ENCODE results near the gene ADARB1.
A peak's percentile ranks its signal among the peaks of the same experiment; 100 is the strongest.

ADARB1 gene

DNA sequence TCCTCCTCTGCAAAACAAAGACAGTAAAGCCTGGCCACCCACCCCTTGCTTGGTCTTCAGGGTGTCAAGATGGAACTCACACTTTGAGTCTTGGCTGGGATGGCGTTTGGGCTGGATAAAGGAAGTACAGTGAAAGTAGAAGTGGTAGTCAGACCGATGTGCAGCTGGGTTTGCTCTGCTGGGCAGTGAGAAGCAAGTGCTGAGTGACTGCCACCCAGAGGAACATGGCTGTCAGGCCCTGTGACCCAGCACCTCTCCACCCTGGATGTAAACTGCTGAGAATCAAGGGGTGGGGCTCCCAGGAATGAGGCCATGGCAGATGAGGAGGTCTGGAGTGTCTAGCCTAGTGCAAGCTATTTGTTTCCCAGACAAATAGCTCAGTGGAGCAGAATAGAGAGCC lies 162.1 kb downstream of the ADARB1 start:
- DNase-seq: no peak

DNA sequence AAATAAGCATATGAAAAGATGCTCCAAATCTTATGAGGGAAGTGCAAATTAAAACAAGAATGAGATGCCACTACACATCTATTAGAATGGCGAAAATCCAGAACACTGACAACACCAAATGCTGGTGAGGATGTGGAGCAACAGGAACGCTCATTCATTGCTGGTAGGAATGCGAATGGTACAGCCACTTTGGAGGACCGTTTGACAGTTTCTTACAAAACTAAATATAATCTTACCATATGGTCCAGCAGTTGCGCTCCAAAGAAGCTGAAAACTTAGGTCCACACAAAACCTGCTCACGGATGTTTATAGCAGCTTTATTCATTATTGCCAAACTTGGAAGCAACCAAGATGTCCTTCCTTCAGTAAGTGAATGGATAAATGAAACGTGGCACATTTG lies 163.0 kb downstream of the ADARB1 start:
- DNase-seq: no peak

DNA sequence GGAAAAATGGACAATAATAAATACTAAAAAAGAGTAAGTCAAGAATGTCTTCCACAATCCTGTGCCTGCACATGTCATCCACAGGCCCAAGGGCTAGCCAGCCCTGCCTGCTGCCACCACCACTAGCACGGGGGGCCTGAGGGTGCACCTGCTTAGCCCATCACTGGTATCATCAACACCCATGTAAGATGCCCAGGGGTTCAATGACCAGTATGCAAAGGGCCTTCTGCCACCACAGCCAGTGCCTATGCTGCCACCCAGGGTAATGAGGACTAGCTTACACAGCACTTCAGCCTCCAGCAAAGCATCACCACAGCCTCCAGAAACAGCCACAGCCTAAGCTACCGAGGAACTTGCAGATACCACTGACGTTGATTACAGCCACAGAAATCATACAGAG lies 167.0 kb downstream of the ADARB1 start:
- DNase-seq: no peak

DNA sequence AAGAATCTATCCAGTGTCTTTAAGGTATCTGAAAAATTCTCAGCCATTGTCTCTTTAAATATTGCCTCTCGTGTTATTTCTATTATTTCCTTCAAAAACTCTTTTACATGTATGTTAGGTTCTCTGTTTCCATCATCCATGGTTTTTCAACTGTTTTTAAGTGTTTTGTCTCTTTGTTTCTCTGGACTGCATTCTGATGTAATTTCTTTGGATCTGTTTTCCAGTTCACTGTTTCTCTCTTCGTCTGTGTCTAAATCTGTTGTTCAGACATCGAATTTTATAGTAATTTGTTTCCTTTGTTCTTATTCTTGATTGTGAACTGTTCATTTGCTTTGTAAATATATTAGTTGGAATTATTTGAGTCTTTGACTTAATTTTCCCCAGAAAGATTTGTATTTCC lies 169.2 kb downstream of the ADARB1 start:
- DNase-seq: no peak

DNA sequence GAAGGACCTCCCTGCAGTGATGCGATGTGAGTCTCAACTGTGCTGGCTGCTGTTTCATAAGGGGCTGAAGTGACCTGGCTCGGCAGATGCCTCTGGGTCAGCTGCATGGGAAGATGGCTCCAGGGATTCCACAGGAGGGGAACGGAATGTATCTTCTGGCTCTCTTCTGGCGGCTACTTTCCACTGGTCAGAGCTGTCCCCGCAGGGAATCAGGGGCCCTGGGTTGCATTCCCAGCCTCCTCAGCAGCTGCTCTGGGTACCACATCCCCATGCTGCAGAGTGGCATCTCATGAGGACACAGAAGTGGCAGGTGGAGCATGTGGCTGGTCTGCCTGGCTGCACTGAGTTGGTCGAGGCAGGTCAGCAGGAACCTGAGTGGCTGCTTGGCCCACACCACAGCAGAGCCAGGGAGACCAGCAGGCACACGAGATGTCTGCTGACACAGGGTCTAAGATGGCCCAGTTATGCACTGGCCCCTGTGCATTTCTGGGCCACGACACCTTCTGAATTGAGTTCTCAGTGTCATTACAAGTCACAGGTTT lies 170.5 kb downstream of the ADARB1 start:
- DNase-seq: no peak

DNA sequence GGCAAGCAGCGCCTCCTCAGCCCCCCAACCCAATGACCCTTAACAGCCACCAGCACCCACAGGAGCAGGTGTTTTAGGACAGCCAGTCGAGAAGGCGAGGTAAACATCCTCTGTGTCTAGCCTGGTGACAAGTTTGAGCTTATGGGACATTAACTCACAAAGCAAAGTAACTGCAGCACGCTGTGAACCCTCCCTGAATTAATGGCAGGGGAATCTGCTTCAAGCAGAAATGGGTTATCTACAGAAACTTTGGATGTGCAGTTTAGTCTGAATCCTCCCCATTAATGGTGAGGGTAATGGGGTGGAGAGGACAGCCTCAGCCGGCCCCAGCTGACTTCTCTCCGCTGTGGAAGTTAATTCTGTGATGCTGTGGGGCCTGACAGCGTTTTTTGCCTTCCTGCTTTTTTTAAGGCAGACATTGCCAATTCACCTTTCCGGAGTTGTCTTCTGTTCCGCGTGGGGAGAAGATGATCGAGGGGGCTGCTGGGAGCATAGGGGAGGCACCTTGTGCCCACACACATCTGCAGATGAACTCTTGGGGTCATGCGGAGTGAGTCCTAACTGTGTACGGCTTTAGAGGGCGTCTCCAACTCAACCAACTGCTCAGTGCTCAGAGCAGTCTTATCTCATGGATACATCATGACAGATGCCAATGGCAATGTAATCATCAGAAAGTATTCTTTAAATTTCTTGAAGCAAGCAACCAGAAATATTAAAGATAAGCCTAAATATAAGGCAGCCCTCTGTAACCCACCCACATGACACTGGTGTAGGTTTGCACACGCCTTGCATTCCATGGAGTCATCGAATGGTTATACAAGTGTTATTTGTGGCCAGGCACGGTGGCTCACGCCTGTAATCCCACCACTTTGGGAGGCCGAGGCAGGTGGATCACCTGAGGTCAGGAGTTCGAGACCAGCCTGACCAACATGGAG lies 172.3 kb downstream of the ADARB1 start:
- DNase-seq: no peak

DNA sequence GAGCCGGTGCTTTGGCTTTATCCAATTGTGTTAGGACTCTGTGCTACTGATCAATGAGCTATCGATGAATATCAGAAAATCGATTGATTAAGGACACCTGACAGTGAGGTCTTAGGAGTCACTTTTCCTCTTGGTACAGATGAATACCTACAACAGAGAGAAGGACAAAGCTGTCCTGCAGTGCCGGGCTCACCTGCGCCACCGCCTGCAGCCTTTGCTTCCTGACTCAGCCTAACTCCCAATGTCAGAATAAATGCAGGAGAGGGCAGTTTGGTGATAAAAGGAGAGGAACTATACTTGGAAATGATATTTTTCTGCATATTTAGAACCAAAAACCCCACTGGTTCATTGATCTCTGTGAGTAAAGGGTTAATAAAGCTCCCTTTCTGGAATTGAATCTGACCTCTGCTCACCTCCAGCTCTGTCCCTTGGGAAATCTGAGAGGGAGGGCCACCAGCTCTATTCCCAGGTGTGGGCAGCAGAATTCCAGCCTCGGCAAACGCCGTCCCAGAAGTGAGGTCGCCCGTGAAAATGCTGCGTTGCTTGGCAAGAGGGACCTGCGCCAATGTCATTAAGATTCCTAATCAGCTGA lies 174.0 kb downstream of the ADARB1 start:
- no peak for DNase-seq

DNA sequence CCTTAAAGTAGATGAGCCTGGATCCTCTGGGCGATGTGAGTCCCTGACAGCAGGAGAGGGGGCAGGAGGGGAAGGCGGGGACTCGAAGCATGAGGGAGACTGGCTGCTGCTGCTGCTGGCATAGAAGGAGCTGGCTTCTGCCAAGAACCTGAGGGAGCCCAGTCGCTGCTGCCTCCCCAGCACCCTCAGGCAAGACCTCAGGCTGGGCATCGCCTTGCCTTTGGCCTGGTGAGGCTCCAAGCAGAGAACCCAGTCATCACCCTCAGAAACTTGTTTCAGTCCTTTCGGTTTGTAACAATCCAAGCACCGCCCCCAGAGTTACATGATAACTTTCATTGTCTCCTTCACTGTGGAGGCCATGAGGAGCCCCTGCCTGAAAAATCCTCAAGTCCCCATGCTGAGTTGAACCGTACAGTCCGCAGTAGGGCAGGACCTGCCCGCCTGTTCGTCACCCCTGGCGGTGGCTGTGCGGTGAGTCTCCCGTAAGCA lies 174.6 kb downstream of the ADARB1 start:
- DNase-seq: no peak

DNA sequence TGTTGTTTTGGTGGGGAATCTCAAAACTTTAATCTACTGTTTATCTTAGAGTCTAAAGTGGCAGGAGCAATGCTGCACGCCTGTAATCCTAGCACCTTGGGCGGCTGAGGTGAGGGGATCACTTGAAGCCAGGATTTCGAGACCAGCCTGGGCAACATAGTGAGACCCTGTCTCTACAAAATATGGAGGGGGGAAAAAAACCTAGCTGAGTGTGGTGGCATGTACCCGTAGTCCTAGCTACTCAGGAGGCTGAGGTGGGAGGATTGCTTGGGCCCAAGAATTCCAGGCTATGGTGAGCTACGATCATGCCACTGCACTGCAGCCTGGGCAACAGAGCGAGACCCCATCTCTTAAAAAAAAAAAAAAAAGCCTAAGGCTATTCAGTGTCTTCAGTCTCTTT lies 175.2 kb downstream of the ADARB1 start:
- DNase-seq: no peak

DNA sequence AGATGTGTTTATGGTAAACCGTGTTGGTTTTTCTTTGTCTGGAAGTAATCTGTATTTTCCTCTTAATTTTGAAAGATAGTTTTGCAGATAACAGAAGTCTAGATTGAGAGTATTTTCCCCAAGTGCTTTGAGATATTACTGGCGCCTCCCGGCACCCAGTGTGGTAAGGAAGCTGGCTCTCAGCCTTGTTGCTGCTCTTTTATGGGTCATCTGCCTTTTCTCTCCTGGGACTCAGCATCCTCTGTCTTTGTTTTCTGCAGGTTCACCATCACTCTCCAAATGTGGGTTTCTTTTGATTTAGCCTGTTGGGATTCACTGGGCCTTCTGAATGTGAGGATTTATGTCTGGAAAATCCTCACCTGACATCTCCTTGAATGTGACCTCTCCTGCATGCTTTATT lies 175.9 kb downstream of the ADARB1 start:
- no peak for DNase-seq

DNA sequence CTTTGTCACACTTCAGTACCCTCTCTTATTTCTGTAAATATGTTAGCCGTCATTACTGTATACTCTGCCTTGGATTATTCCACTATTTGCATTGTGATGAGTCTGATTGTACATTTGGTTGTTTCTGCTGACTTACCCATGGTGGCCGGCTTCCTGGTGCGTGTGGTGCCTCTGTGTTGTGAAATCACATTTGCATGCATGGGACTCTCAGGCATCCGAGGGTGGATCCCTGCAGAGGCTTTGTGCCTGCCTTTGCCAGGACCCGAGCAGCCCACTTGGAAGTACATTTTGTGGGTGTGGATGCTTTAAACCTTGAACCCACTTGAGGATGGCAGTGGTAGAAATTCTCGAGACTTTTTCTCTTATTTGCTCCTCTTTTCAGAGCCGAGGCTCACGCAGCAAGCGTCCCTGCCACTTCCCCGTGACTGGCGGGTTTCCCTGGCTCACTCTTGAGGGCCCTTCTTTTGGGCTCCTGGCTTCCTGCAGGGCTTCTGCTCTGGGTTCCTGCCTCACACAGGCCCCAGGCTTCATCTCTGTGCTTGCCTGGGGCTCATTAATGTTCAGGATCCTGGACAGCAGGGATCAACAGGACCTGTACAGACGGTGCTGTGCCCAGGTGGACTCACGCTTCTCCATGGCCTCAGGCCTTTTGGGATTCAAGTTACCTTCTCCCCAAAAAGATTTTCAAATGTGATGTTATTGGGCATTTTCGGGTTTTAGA lies 176.7 kb downstream of the ADARB1 start:
- no peak for DNase-seq

DNA sequence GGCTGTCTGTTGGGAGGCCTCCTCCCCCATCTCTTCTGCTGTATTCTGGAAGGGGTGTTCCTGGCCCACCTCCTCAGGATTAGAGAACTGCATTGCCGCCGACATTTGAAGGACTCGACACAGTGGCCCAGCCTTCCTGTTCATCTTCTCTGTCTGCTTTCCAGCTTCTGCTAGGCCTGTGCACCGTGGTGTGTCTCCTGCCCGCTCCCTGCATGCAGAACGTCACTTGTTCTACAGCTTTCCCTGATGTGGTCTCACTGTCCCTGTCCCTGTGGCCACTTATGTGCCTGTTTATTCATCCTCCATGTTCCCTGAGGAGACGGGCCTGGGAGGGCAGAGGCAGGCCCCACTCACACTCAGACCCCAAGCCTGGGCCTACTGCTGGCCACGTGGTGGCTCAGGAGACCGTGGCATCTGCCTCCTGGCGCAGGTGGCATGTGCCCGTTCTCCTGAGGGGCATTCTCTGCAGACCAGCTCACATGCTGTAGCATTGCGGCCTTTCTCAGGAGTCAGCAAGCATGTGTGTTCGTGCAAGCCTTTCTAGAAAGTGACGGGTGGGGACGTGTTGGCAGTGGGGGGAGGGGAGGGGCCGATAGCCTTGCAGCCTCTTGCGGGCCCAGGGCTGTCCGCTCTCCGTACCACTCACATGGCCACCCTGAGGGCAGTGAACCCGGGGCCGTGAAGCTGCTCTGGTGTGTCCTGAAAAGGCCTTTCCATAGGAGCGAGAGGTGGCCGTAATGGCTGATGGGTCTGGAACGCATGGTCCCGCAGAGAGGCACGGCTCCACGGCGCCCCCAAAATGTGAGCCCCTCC lies 177.5 kb downstream of the ADARB1 start:
- no peak for DNase-seq

DNA sequence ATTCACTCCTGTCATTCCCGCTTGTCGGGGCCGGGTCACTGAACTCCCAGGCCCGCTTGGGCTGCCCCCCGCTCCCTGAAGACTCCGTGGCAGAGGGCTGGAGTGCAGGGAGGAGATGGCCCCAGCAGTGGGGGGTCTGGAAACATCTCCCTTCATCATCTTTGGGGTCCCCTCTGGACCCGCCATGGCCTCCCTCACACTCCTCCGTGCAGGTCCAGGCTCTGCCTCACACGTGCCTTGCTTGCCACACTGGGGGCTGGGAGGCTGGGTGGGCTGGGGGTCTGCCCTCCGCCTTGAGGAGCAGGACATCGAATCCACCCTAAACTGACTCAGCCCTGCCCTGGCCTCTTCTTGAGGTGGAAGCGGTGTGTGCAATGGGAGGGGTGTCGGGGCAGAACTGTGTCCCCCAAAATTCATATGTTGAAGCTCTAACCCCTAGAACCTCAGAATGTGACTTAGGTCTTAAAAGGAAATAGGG lies 178.1 kb downstream of the ADARB1 start:
- DNase-seq: no peak

DNA sequence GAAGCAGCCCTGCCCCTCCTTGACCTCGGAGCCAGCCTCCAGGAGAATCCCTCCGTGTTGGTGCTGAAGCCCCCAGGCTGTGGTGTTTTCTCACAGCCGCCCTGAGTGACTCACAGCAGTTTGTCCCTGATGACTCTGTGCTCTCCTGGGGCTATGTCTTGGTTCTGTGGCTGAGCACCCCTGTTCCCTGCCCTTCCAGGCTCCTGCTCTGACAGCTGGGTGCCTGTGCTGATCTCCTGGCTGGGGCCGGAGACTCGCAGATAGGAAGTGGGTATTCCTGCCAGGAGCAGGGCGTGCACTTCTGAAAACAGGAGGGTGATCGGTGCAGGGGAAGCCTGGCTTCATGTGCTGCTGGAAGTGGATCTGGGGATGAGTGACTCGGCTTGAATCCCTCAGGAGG lies 178.8 kb downstream of the ADARB1 start:
- DNase-seq: peak; percentile 22

DNA sequence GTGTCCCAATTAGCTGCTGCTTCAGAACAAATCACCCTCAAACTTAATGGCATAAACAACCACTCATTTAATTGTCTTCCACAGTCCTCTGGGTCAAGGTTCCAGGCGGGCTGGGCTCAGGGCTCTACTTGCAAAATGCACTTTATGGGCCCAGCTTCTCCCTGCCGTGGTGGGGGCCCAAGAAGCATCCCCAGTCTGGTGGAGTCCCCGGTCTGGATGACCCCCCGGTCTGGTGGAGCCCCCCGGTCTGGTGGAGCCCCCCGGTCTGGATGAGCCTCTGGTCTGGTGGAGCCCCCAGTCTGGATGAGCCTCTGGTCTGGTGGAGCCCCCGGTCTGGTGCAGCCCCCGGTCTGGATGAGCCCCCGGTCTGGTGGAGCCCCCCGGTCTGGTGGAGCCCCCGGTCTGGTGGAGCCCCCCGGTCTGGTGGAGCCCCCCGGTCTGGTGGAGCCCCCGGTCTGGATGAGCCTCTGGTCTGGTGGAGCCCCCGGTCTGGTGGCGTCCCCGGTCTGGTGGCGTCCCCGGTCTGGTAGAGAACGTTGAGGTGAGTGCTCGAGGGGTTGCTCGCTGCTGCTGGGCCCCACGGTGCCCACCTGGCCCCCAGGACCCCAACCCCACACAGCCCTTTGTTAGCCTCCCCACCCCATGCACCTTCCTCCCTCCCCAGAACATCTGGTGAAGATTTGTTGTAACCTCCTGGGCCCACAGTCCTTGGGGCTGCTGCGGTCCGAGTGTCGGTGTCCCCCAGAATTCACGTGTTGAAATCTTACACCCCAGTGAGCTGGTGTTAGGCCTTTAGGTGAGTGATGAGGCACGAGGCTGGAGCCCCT lies 179.5 kb downstream of the ADARB1 start:
- DNase-seq: no peak

DNA sequence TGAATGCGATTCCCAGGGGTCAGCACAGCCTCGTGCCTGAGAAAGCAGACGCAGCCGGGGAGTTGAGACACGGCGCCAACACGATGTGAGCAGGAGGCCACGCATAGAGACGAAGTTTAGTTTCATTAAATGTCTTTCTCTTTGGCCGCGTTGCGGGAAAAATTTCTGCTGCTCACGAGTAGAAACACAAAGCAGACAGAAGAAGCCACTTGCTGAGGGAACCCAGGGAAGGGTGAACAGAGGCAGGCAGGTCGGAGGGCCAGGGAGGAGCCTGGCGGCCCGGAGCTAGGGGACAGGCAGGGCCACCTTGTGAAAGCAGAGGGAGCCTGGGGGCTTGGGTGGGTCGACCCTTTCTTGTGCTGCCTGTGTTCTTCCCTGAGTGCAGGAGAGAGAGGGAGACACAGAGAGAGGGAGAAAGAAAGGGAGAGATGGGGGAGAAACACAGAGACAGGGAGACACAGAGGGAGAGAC lies 180.1 kb downstream of the ADARB1 start:
- no peak for DNase-seq

DNA sequence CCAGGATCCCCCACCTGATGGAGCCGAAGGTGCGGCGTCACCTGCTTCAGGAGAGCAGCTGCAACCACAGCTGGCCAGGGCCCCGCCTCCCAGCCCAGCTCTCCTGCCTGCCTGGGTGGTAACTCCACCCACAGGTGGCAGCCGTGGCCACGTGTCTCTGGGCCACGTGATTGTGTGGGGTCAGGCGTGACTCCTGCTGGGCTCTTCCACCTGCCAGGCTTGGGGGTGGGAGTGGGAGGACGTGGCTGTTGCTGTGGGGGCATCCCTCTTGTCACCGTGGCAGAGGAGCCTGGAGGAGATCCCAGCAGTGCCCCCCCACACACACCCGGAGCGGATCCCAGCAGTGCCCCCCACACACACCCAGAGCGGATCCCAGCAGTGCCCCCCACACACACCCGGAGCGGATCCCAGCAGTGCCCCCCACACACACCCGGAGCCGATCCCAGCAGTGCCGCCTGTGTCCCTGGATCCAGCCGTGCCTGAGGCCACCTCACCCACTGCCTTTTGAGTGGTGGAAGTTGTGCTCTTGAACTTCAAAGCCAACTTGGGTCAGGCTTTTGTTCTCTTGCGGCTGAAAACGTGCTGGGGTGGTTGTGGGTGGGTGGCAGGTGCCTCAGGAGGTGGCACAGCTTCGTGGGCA lies 181.1 kb downstream of the ADARB1 start:
- DNase-seq: no peak

DNA sequence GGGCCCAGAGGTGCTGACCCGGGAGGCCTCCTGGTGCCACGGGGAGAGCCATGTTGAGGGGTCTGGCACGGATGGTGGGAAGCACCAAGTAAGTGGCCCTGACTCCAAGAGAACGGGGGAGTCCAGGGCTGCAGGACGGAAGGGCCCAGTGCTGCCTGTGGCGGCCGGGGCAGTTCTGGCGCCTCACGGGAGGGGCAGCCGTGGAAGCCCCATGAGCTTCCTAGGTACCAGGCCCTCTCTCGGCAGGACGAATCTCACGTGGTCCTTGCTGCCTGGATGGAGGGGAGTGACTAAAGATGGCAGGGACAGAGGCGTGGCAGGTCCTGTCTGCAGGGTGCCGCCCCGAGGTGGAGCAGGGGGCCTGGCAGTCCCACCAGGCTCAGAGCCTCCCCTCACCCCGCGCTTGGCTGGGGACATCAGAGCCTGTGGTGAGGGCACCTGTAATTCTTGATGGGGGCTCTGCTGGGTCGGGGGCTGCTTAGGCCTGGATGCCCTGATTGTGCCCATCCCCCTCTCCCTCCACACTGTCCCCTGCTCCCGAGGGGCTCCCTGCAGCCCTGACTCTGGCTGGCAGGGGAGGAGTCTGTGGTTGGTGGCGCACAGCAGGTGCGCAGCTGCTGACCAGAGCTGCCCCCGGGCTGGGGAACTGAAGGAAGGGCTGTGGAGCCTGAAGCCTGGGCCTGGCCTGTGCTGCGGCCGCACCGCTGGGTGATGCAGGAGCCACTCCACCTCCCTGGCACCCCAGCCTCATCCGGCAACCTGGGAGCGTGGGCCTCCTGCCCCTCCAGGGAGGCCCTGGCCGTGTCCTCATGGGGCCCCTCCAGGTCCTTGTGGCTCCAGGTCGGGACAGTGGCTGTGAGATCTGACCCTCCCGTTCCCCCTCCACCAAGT lies 181.9 kb downstream of the ADARB1 start:
- DNase-seq: no peak

DNA sequence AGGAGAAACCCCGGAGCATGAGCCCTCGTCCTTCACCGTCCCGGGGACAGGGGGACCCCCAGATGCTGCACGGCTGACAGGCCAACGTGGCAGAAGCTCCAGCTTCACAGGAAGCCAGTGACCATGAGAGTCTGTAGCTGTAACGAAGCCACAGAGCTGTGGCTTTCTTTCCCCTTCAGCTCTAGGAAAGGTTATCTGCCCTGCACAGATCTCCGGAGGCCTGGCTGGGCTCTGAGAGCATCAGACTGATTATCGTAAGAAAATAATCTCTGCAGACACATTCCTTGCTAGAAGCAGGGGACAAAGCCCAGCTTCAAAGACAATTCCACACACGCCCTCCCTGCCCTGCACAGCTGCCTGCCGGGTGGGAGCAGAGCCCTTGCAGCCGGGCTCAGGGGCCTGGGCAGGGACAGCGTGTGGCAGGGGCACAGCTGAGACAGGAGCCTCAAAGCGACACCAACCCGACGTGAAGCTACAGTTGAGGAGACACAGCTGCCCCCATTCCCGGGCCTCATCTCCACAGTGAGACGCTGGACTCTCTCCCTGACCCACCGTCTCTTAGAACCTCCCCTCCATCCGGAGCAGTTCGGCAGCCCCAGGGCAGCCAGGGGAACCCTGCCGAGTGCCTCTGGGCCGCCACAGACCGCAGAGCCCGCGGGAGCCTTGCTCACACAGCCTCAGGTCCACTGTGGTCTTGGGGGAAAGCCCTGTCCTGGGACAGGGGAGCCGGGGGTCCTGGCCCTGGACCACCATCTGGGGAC lies 182.7 kb downstream of the ADARB1 start:
- no peak for DNase-seq

All from amniotic stem cell (primary cell).